Body of pancreas (tissue), 4 donors: Measurements from ENCODE around the gene SELENOW. TPM values are rescaled to one million over a fixed set of nuclear protein-coding genes. Genes with fewer than 3 reads are reported as not detected.

Experiments
- ATAC-seq: fragments of 150-250 bp; one replicate; pipeline ENCODE4 v1.9.1; 2016
- DNase-seq, 4 donors: peaks; one replicate each; pipeline ENCODE4 v3.0.0-alpha.2; 2019
- H3K27ac ChIP-seq, 4 donors: fragments of 200-600 bp; sonication (generic); 1 replicate in 3 of 4; 2 replicates in 1 of 4; pipeline versions ENCODE4 v1.5.1 to v1.6.1; 2016 to 2019; ENCODE audit warnings: mild to moderate bottlenecking in 1 of 4, mixed read lengths in 1 of 4, moderate library complexity in 1 of 4
- H3K27me3 ChIP-seq, 2 donors: fragments of 200-600 bp; sonication (generic); one replicate each; pipeline ENCODE4 v1.6.0; 2016; ENCODE audit warnings: mild to moderate bottlenecking in 1 of 2
- H3K36me3 ChIP-seq, 2 donors: fragments of 200-600 bp; sonication (generic); replicated peaks in 1 of 2; 2 replicates each; pipeline ENCODE4 v1.5.1; 2016; ENCODE audit warnings: low read depth in 2 of 2; ENCODE audit not compliant: insufficient read depth in 1 of 2
- H3K4me1 ChIP-seq: fragments of 200-600 bp; sonication (generic); one replicate; pipeline ENCODE4 v1.6.0; 2016
- H3K4me3 ChIP-seq, 2 donors: fragments of 200-600 bp; sonication (generic); 1 replicate in 1 of 2; 2 replicates in 1 of 2; pipeline ENCODE4 v1.5.1; 2016 to 2019
- H3K9me3 ChIP-seq, 3 donors: fragments of 200-600 bp; sonication (generic); 1 replicate in 2 of 3; 2 replicates in 1 of 3; pipeline ENCODE4 v1.5.1; 2016
- CTCF ChIP-seq, 7 experiments: fragments of 450-650 bp in 4 of 7; fragments of 200-600 bp in 3 of 7; sonication (generic) in 3 of 7; IDR thresholded peaks; one replicate each; pipeline ENCODE4 v1.5.1; 2016 to 2019; ENCODE audit warnings: antibody characterized with exemption in 7 of 7
- POLR2A ChIP-seq, 3 donors: fragments of 450-650 bp; IDR thresholded peaks; one replicate each; pipeline ENCODE4 v1.6.1; 2016; ENCODE audit warnings: antibody characterized with exemption in 3 of 3, mild to moderate bottlenecking in 2 of 3
- WGBS, 2 donors: methylation state at CpG; one replicate each; pipeline ENCODE4 v1.1.5; 2017; 5-methylcytosine and 5-hydroxymethylcytosine counted together
- intact Hi-C: fragments of 100-400 bp; cut with DNase I; formaldehyde crosslinking; loops from one replicate; pipeline ENCODE4 v1.15.1; 2023
- total RNA-seq, 2 donors: library from RNA; depleted of rRNA; stranded (reverse); fragments of >200 nt; gene quantifications; one replicate each; pipeline ENCODE4 v1.1.0, GENCODE V29; 2016

SELENOW gene
- total RNA-seq, 2 donors from 2014 or later: 189 to 296 TPM

DNA sequence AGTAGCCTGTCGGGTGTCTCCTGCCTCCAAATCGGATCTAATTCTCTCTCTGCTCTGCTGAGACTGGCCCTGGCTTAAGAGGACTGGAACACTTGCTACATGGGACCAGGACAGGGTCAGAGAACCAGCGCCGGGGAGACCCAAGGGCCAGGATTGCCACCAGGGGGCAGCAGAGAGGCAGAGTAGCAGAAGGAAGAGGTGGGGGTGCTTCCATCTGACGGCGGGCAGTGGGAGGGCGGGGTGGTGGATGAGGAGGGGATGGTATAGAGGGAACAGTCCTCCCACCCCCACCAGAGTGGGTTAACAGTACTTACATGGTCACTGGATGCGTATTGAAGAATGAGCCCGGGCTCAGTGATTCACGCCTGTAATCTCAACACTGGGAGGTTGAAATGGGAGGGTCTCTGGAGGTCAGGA, 11.9 kb downstream of the SELENOW start:
- DNase-seq: peak; percentile 80 to 91 (median 83)
- H3K27ac ChIP-seq: no peak overlapping the region
- H3K27me3 ChIP-seq: no peaks in the 10 kb centered on the region
- intact Hi-C loops: no loop called here
- peak; percentile 71 for ATAC-seq
- no peaks in the 10 kb centered on the region for H3K36me3 ChIP-seq
- no peaks in the 10 kb centered on the region for H3K4me1 ChIP-seq
- WGBS, 2 donors: 4 to 10% methylated on average over 9 to 10 of the region's 10 CpGs
- no peak overlapping the region for H3K4me3 ChIP-seq
- TF ChIP-seq POLR2A (IDR thresholded peaks at IDR 0.05) (no peak), CTCF (IDR thresholded peaks at IDR 0.05) (peak; percentile 60 to 89 (median 73))
- peaks cover 0 to 4% (median 0%) of the 10 kb centered on the region in 3 donors for H3K9me3 ChIP-seq

- ATAC-seq: no peak
- WGBS, 2 donors: 82 to 94% methylated on average over 1 of the region's 1 CpG
- H3K9me3 ChIP-seq: peaks cover 0 to 4% (median 0%) of the 10 kb centered on the region in 3 donors
- no peaks in the 10 kb centered on the region for H3K27me3 ChIP-seq
- no peak for DNase-seq
- TF ChIP-seq CTCF (IDR thresholded peaks at IDR 0.05) (no peak), POLR2A (IDR thresholded peaks at IDR 0.05) (no peak)
- intact Hi-C loops: no loop called here
- no peaks in the 10 kb centered on the region for H3K4me1 ChIP-seq
- no peak overlapping the region for H3K4me3 ChIP-seq
- H3K27ac ChIP-seq: no peak overlapping the region
- H3K36me3 ChIP-seq: no peaks in the 10 kb centered on the region
Observed at GRCh38 chr19:47792616-47793015, 14.1 kb downstream of the SELENOW start.

DNA sequence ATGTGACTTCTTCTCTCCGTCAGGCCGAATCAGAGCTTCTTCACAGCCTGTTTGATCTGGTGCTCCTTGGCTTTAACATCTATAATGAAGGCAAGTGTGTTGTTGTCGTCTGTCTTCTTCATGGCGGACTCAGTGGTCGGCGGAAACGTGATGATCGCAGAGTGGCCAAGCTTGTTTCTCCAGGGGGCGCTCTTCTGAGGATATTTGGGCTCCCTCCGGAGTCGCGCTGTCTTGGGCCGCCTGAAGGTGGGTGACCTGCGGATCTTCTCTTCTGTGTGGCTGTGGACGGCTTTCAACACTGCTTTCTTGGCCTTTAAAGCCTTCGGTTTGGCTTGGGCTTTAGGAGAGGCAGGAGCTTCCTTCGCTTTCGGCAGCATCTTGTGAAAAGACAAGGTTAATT, 16.0 kb downstream of the SELENOW start:
- H3K9me3 ChIP-seq: peaks cover 0 to 4% (median 0%) of the 10 kb centered on the region in 3 donors
- WGBS, 2 donors: 75 to 79% methylated on average over 14 to 18 of the region's 18 CpGs
- H3K4me3 ChIP-seq: no peak overlapping the region
- no peaks in the 10 kb centered on the region for H3K36me3 ChIP-seq
- intact Hi-C loops: no loop called here
- TF ChIP-seq CTCF (IDR thresholded peaks at IDR 0.05) (no peak), POLR2A (IDR thresholded peaks at IDR 0.05) (no peak)
- no peak overlapping the region for H3K27ac ChIP-seq
- H3K27me3 ChIP-seq: no peaks in the 10 kb centered on the region
- no peaks in the 10 kb centered on the region for H3K4me1 ChIP-seq
- ATAC-seq (no peak), DNase-seq (no peak)

DNA sequence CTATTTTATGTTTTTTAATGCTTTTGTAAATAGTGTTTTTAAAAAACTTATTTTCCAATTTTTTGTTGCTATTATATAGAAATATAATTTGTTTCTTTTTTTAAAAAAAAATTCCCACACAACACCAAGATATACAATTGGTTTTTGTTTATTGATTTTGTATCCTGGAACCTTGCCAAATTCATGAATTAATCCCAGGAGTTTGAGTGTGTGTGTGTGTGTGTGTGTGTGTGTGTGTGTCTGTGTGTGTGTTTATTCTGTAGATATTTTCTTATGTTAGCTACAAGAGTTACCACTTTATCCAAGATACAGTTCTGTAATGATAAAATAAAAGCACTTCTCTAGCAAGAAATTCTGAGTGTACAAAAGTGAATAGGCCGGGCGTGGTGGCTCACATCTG, 18.3 kb downstream of the SELENOW start:
- no peak overlapping the region for H3K27ac ChIP-seq
- ATAC-seq: no peak
- intact Hi-C loops: no loop called here
- no peak for DNase-seq
- no peak overlapping the region for H3K4me3 ChIP-seq
- peaks cover 0 to 4% (median 0%) of the 10 kb centered on the region in 3 donors for H3K9me3 ChIP-seq
- TF ChIP-seq CTCF (IDR thresholded peaks at IDR 0.05) (no peak), POLR2A (IDR thresholded peaks at IDR 0.05) (no peak)
- H3K36me3 ChIP-seq: no peaks in the 10 kb centered on the region
- no peaks in the 10 kb centered on the region for H3K27me3 ChIP-seq
- WGBS, 2 donors: 81 to 83% methylated on average over 2 of the region's 2 CpGs
- no peaks in the 10 kb centered on the region for H3K4me1 ChIP-seq
